Measurements from ENCODE around the gene INAVA.

The INAVA gene

DNA sequence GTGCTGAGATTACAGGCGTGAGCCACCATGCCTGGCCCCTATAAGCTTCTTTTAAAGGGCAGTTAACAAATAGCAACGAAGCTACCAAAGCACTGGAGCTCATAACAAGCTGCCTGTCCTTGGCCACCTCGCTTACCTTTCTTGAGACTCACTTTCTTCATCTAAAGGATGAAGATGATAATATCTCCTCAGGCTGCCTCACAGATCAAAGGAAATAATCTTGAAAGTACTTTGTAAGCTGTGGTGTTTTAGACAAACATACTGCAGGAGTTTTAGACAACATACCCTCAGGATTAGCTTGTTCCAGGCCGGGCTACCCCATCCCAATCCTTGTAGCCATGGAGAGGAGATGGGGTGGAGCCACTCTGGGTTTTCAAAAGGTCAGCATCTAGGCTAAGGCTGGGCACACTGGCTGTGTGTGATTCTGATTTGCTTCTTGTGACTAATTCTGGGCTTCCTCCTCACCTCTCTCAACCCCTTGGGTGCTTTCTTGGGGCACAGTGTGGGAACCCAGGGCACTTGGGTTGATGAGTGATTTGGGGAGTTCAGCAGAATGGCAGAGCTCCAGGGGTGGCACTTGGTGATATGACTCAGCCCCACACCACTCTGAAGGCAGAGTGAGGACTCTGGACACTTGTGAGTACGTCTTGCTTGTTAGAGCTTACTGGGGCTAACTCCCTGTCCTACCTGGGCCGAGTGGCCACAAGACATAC lies 16.7 kb upstream of the INAVA start:
- DNase-seq, result no peak

DNA sequence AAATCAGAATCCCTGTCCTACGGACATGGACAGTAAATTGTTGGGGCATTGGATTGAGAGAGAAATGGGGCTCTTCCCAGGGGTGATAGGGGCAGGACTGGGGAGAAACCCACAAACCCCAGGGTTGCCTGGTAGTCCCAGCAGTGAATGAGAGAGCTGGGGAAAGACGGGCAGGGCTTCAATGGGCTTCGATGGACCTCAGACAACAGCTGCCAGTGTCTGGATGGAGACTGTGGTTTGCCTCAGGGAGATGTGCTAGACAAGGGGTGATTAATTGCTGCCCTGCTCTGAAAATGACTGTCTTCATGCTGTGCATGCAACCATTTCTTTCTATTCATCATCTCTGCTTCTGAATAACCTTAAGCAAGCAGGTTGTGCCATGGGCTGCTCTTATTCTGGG lies 14.5 kb upstream of the INAVA start:
- no peak for DNase-seq

DNA sequence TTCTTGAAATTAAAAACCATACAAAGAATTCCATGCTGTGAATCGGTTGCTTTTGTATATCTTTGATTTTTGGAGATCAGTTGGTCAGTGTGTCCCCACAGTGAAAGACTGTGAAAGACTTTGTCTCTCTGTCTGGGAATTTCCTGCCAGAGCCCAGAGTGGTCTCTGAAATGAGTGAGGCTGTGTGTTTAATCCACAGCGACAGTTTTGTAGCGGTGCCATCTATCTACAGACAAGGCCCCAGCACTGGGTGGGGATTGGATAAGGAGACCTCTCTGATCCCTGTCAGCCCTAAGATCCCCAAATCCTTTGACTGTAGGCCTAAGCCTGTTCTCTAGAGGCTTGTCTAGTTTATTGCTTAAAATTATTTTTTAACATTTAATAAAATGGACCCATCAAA lies 11.6 kb upstream of the INAVA start:
- DNase-seq, result no peak

DNA sequence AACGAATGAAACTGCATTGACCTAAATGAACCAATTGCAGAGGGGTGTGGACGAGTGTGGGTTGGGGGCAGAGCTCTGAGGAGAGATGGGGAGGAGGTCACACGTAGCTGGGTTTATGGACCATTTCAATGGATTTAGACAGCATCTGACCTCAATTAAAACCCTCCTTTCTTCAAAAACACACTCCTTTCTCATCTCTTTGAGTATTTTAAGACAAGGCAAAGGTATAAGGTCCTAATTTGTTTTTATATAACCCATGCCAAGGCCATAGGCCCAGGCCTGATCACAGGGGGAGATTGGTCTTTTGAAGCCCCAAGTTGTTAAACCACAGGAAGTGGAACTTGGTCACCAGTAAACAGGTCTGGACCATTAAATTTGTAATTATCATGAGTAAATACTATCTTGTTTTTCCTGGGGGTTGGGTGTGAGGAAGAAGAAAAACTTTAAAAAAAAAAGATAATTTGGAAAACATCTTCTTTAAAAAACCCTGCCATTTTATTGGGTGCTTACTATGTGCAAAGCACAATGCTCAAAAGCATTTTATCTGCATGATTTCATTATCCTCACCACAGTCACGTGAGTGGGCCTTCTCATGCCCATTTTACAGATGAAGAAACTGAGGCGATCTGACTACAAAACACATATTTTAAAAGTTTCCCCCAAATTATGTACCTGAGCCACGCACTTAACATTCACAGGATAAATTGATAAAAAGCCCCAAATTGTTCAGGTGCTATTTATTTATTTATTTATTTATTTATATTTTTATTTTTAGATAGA lies 8.9 kb upstream of the INAVA start:
- no peak for DNase-seq

DNA sequence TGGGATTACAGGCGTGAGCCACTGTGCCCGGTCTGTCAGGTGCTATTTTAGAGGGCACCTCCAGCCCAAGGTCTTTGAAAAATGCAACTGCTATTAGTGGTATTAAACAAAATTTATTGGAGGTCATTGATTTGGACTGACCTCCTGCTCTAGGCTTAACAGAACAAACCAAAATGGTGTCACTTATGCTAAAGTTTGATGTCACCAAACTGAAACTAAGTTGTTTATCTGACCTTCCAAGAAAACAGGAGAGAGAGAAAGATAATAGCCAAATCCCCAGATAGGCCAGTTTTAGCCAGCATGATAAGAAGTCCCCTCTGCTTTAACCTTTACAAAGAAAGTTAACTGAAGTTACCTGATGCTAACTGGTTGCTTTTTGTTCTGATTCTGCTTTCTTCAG lies 8.1 kb upstream of the INAVA start:
- no peak for DNase-seq

DNA sequence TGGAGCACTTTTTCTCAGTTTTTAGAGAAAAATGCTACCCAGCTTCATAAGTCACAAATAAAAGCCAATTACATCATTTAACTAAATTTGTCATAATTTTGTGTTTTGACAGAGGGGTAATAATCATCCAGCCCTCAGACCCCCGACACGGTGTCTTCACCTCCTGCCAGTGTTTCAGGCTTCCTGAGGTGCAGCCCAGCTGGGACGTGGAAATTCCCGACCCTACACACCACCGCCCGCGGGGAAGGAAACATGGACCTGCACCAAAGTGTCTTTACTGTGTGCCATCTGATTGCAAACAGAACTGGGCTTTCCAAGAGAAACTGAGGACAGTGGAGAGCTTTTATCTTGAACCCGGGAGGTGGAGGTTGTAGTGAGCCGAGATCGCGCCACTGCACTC lies 7.7 kb upstream of the INAVA start:
- no peak for DNase-seq

DNA sequence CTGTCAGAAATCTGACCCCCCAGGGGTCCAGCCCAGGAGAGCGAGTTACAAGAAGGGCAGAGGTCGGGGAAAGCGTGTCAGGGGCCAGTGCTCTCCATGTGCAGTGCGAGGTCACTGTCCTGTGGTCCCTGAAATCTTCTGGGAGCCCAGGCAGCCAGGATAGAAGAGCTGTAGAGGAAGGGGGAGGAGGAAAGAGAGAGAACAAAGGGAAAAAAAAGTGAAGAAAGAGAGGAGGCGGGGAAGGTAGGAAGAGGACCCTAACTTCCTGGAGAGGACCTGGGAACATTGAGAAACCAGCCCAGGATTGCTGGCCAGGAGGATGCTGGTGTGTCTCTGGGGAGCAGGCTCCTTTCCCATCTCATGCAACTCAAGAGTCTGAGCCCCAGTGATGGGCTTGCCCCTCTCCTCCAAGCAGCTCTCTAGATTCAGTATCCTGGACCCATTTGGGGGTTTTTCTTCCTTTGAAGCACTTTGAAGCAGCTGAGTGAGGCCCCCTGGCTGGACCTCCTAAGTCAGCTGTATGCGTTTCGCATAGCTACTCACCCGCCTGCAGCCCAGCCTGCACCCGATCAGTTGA lies 6.8 kb upstream of the INAVA start:
- DNase-seq, result no peak

DNA sequence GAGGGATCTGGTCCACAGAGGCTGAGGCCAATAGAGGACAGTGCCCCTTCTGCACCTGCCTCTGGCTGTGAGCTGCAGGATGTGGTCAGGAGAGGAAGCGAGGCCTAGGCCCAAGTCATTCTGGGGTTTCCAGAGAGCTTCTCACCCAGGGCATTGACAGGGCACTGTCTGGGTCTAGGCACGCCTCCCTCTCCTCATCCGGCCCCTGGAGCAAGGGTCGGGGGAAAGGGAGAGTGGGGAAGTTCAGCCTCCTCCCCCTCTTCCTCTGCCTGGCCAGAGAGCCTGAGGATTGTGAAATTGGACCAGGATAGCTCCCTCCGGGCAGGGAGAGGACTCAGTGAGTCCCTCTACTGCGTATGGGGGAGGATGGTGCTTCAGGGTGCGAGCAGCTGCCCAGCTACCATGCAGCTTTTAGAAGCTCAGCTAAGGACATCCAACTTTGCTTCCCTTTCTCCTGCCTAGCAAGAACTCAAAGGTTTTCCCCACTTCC lies 6.3 kb upstream of the INAVA start:
- no peak for DNase-seq

DNA sequence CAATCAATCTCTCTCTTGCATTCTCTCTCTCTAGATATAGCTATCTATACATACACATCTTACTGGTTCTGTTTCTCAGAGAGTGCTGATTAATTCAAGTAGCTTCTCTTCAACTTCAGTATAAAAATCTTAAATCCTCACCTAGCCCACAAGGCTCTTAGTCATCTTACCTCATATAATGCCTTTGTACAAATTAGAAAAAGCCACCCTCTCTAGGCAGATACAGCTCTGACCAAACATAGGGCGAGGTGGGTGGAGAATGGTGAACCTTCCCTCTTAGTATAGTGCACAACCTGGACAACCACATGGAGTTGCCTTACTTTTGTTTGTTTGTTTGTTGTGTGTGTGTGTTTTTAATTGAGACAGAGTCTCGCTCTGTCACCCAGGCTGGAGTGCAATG lies 5.1 kb upstream of the INAVA start:
- no peak for DNase-seq

DNA sequence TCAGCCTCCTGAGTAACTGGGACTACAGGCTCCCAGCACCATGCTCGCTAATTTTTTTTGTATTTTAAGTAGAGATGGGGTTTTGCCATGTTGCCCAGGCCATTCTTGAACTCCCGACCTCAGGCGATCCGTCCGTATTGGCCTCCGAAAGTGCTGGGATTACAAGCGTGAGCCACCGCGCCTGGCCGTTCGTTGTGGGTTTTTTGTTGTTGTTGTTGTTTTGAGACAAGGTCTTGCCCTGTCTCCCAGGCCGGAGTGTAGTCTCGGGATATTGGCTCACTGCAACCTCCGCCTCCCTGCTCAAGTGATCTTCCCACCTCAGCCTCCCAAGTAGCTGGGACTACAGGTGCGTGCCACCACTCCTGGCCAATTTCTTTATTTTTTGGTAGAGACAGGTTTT lies 4.7 kb upstream of the INAVA start:
- DNase-seq, result no peak

DNA sequence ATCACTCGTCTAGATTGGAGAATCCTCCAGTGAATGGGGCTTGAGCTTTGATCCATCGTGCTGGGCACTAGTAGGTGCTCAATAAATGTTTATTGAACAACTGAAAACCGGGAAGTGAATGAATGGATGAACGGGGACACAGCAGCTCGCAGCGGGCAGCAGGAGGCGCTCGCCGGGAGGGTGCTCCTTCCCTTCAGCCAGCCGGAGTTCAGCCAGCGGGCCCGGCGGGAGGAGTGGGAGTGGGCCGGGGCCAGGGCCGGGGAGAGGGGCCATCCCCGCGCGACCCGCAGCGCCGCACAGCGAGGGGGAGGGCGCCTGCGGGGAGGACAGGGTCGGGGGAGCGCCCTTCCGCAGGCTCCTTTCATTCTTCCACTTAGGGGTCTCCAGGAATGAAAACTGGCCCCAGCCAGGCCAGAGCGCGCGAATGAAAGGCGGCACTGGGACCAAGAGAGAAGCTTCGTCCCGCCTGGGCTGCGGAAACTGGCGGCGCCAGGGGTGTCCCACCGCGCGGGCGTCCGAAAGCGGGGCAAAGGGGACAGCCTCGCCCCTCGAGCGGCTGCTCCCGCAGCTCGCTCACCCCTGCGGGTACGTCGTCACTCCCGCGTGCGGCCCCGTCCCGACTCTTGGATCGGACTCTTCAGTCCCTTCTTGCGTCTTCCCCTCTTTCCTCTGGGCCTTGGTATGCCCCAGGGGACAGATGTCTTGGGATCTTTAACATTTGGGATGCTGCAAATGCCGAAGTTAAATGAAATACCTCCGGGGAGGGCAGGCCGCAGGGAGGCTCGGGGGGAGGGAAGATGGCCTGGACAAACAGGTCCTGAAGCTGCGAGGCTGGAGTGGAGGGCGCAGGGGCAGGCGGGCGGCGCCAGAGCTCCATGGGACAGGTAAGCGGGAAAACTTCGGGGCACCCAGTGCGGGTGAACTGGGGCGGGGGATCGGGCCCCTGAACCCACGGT lies 3.6 kb upstream of the INAVA start:
- DNase-seq, result peak; percentile 60

DNA sequence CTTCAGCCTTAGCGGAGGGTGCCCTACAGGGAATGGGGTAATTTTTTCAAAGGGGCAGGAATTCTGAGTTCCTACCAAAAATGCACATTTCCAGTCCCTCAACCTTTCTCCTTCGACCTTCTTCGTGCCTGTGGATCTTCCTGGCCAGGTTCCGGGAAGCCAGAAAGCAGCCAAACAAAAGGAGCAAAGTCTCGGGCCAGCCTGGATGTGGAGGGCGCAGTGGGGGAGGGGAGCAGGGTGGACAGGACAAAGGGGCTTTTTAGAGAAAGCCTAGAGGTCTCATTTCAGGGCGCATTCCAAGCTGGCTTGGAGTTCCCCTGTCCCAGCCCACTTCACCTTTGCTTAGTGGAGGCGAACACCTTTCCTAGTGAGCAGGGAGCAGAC lies 2.9 kb upstream of the INAVA start:
- no peak for DNase-seq

DNA sequence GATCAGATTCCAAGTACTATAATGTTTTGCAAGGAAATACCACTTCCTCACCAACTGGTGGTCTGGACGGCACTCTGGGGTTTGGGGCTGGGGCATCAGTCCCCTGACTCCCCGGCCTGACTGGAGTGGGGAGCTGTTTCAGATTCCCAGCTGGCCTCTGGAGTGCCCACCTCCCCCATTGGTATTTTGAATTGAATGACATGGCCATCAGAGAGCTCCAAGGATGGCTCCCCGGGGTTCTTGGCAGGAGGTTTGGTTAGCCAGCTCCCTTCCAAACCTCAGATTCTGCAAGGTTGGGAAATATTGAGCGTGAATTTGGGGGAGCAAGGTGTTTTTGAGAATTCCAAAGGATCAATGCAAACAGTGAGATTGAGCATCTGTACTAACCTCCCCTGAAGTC lies 2.2 kb upstream of the INAVA start:
- no peak for DNase-seq

DNA sequence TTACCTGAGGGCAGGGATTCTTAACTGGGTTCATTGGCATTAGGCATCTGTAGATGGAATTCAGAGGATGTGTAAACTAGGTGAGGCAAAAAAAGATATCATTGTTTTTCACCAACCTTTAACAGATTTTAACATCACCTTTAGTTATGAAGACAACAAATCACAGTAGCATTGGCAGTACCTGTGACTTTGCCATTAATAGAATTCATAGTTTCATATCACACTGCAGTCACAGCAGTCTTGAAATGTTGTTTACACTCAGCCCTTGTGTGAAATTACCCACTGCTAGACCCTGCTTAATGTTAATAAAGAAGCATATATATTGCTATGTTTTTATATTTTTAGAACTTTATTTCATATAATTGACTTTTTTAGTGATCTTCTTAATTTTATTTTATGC lies 1.7 kb upstream of the INAVA start:
- DNase-seq, result no peak

DNA sequence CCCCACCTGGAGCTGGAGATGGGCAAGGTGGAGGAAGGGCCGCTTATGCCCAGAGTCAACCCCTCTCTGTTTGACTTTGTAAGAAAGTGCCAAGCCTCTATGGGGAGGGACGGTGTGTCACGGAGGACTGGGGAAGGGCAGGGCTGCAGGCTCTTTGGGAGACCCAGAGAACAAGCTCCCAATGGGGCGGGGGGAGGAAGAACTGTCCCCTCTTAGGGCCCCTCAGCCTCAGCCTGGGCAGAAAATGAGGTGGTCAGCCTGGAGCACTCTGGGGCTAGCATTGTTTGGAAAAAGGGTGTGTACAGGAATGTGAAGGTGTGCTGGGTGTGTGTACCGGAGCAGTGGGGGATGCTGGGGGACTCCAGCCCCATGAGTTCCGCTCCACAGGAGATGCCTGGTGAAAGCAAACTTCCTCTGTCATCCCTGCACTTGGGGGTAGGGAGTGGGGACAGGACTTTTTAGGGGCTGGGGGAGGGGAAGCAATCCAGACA lies 1.2 kb upstream of the INAVA start:
- no peak for DNase-seq

DNA sequence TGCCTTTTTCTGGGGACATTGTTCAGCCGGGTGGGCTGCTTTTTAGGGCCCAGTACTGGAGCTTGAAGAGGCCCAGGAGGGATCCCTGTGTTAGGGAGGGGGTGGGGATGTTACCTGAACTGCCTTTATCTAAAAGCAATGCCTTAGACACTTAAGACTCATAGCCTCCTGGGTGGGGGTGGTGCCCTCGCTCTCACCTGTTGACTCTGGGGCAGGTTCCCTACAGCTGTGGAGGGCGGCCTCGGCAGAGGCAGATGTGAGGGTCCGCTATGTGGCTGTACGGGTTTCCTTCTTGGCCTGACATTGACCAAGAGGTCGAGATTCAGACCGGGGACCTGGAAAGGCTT lies 716 bp downstream of the INAVA start:
- no peak for DNase-seq

DNA sequence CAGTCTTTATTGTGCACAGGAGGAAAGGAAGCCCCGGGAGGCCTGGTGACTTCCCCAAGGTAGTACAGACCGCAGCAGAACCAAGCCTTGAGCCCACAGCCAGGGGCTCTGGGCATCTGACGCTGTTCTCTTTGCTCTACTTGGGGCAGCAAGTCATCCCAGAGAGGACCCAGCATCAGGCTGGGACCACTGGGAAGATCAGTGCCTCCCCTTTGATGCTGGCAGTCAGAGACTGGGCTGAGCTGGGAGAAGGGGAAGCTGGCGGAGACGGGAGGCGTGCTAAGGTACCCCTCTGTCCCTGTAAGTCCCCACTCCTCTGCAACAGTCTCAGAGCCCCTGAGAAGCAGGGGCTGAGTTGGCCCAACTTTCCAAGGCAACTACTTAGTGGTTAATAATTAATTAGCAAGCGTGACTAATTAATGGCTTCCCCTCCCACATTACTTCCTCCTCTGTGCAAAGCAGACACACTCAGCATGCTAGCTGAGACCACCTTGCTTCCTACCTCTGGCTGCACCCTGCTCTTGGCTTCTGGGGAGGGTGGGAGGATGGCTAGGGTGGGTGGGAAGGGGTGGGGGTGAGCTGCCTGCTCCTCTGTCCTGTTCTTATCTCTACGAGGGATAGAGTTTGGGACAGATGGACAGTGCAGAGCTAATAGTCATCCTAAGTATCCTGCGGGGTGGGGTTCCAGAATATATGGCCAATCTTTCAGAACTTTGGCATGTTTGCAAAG lies 1.3 kb downstream of the INAVA start:
- DNase-seq, result no peak

DNA sequence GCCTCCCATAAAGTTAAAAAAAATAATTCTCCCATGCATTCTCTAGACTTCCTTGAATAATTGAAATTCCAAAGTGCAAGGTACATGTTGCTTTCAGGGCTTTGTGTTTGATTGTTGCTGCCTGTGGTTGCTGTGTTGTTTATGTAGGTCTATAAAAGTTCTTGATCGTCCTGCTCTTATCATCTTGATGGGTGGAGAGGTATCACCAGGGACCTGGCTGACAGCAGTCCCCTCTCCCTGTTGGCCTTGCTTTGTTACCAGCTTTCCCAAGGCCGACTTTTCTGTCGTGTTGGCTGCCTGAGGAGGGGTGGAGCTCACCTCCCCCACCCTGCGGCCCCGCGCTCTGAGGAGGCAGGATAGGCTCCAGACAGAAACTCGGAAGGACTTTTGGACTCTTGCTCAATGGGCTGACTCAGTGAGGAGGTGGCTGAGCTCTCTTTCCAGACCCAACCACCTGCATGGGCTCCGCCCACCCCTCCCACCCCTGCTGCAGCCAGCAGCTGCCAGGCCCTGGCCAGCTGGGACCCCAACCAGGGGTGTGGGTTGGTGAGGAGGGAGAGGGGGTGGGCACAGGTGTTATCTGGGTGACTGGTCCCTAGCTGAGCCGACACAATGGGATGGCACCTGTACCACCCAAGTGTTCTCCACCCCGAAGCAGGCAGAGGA lies 2.0 kb downstream of the INAVA start:
- no peak for DNase-seq

DNA sequence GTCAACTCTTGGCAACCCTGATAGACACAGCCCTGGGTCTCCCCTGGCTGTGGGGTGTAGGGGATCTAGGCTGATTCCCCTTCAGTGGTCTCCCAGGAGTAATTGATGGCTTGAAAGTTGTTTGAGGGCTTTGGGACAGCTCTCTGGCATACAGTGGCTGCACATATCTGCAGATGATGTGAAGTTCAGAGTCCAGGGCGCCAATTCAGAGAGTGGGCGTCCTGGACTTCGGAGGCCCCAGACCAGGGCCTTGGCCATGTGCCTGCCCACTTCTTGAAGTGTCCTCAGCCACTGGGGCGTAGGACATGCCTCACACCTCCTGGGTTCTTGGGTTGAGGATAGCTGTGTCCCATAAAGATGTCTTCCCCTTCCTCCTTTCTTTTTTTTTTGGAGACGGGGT lies 2.6 kb downstream of the INAVA start:
- no peak for DNase-seq

DNA sequence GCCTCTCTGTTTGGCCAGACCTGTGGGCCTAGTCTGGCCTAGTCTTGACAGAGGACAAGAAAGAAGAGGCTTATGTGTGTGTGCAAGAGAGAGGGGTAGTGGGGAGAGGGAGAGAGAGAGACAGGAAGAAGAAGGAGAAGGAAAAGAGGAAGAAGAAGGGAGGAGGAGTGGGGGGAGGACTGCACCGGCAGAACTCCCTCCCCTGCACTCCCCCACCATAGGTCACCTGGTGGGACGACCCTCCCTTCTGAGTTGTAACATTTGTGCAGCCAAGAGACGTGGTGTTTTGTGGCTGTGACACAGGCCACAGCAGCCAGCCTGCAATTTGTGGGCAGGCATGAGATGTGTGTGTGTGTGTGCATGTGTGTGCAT lies 4.3 kb downstream of the INAVA start:
- DNase-seq, result no peak

DNA sequence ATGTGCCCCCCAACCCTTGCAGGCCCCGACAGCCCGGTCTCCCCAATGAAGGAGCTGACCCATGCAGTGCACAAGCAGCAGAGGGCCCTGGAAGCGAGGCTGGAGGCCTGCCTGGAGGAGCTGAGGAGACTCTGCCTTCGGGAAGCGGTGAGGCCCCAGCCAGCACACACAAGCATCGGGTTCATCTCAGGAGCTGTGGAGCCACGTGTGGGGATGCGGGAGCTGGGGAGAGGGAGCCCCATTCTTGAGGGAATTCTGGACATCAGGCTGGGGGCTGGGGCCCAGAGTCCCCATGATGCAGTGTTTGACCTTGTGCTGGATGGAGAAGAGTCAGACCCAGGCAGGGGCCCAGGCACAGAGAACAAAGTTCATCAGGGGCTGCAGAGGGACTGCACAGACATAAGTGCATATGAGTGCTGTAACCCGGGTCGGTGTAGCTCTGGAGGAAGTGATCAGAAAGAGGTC lies 4.8 kb downstream of the INAVA start:
- DNase-seq, result no peak
